Measurements from ENCODE around the gene RPTOR. TPM values are rescaled to one million over a fixed set of nuclear protein-coding genes. Genes with fewer than 3 reads are reported as not detected.
"Not testable (repeated sequence)": the region's sequence is repeated elsewhere in the genome, so short reads cannot be mapped to it uniquely, and the experiment has no call there.

Gene RPTOR
- 35.7 TPM for total RNA-seq

DNA sequence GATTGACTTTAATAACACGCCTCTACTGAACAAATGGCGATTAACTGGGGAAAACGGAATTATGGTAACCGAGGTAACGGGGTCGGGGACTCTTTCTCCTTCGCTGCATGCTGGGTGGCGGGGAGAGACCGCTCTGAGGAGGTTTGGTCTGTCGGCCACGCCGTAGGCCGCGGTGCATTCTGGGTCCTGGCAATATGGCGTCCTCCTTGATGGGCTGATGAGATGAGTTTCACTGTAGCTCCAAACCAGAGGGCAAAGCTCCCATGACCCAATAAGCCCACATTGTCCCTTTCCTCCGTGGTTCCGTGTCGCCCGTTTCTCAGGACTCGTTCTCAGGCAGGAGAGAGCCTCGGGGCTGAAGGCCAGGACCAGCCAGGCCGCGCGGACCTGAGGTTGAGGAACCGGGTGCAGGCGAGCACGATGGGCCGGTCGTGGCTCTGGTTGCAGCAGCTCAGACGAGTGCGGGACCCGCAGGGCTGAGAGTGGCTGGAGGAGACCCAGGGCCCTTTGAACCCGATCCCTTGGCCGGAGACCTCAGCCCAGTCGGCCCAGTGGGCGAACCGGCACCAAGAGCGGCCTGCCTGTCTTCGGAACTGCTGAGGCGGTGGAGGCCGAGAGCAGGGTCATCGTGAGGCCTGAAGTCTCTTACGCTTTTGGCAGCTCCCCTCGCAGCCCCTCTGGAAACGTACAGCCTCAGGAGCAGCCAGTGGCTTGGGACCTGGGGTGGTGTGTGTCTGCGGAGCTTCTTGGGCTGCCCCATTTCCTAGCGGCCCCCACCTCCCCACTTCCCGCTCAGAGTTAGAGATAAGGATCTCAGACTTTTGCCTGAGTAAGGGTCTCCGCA lies at the start of gene RPTOR:
Gene RPTOR (plus strand): TSS at position 184 of the 844 bp plus-strand sequence. CDS start 792 bp downstream, outside the sequence.
- intact Hi-C loops (cut with DNase I): no loop called here
- peak; percentile 94 for DNase-seq (ENCODE audit: low spot score)
- peak; percentile 99 for ATAC-seq

- ATAC-seq: no peak
- intact Hi-C loops (cut with DNase I): no loop called here
- no peak for DNase-seq (ENCODE audit: low spot score)
These were observed 46.9 kb upstream of the RPTOR start for GRCh38 chr17:80497726-80498241.

- peak; percentile 72 for DNase-seq (ENCODE audit: low spot score)
- intact Hi-C loops (cut with DNase I): no loop called here
- ATAC-seq: peak; percentile 87
These were observed 46.3 kb upstream of the RPTOR start for GRCh38 chr17:80498242-80498919.

- DNase-seq (ENCODE audit: low spot score) (no peak), ATAC-seq (peak; percentile 9)
- intact Hi-C loops (cut with DNase I): no loop called here
These were observed 45.7 kb upstream of the RPTOR start for GRCh38 chr17:80498920-80499410.

DNA sequence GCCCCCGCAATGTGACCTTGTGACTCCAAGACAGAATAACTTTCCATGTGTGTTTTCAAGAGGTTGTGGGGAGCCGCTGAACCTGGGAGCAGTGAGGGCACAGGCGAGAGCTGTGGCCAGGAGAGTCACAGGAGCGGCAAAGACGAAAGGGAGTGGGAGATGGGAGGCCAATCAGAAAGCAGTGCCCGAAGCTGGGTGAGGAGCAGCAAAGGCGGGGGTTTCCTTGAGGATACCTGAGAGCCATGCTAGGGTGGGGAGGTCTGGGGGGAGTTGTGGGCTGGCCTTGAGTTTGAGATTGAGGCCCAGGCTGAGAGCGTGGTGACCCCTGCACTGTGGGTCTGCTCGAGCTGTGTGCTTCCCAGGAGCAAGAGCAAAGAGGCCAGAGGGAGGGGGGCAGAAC lies 45.1 kb upstream of the RPTOR start:
- no peak for ATAC-seq
- intact Hi-C loops (cut with DNase I): no loop called here

DNA sequence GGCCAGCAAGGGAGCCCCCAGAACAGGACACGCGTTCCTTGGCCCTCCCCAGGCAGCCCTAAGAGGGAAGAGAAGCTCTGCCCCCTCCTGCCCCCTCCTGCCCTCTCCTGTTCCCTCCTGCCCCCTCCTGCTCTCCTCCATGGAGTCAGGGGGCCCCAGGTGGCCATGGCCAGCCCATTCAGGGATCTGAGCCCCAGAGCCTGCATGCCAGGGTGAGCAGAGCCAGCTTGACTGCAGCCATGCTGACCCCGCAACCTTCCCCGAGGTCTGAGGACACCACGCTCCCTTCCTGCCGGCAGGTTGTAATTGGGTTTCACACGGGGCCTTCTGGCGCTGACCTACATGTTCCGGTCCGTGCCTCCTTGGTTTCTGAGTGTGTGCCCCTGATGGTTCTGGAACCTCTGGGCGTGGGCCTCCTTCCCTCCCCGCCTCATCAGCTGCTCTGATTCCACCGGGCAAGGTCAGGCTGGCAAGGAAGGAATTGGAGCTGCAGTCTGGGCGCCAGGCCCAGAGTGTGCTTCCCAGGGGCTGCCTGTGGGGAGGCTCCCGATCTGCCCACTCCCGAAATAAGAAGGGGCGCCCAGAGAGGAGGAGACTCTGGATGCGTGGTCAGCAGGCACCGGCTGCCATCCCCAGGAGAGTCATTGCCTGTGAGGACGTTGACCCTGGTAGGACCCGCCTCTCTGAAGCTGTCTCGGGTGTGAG lies 44.5 kb upstream of the RPTOR start:
- ATAC-seq (no peak), DNase-seq (ENCODE audit: low spot score) (no peak)
- intact Hi-C loops (cut with DNase I): no loop called here

More for the DNA sequence above, 45.1 kb upstream of the RPTOR start:
- no peak for DNase-seq (ENCODE audit: low spot score)

DNA sequence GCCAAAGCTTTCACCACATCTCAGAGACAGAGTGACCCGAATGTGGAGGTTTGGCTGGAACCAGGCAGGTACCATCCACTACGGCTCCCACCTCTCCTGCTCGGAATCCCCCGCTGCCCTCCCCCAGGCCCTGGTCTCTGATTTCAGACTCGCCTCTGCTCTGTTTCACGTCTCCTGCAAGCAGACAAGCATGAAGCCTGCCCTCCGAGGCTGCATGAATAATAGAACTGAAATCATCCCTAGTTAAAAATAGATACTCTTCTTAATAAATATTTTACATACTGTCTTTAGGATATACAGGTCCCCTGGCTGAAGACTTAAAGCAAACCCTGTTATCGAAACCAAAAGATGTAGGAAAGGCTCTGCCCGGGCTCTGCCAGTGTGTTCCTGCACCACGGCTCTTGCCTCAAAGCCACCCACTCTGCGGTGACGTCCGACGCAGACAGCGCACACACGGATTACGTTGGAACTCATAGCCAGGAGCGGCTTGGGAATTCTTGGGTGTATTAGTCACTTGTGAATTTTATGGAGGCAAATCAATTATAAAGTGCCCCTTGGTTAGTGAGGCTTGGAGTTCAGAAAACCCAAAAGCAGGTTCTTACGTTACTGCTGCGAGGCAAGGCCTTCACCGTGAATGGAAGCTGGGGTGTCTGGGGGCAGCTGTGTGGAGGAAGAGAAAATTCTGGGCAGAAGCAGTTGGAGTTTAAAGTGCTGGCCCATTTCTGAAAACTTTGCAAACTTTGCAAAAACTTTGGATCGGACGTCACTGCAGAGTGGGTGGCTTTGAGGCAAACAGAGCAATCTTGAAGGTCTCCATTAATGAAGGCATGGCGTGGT lies 42.7 kb upstream of the RPTOR start:
- intact Hi-C loops (cut with DNase I): no loop called here
- DNase-seq (ENCODE audit: low spot score) (no peak), ATAC-seq (no peak)

DNA sequence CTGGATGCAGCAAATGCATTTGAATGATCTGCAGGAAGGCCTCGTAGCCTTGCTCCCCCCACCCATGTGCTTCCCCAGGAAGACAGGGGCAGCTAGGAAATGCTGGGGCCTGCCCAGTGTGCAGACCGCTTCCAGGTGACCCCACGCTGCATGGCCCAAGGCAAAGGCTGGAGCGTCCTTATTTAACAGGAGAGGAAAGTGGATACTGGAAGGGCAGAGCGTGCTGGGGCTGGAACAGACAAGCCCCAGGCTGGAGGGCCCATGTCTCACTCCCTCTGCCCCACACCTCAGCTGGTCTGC lies 42.1 kb upstream of the RPTOR start:
- intact Hi-C loops (cut with DNase I): no loop called here
- ATAC-seq: no peak
- no peak for DNase-seq (ENCODE audit: low spot score)

- intact Hi-C loops (cut with DNase I): no loop called here
- DNase-seq (ENCODE audit: low spot score) (no peak), ATAC-seq (no peak)
These were observed 41.6 kb upstream of the RPTOR start for GRCh38 chr17:80503031-80503430.

DNA sequence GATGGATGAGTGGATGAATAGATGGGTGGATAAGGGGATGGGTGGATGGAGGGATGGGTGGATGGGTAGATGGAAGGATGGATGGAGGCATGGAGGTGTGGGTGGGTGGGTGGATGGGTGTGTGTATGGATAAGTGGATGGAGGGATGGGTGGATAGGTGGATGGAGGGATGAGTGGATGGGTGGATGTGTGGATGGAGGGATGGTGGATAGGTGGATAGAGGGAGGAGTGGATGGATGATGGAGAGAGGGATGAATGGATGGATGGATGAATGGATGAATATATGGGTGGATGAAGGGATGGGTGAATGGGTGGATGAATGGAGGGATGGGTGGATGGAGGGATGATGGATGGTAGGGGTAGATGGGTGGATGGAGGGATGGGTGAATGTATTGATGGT lies 40.7 kb upstream of the RPTOR start:
- no peak for ATAC-seq
- intact Hi-C loops (cut with DNase I): no loop called here

DNA sequence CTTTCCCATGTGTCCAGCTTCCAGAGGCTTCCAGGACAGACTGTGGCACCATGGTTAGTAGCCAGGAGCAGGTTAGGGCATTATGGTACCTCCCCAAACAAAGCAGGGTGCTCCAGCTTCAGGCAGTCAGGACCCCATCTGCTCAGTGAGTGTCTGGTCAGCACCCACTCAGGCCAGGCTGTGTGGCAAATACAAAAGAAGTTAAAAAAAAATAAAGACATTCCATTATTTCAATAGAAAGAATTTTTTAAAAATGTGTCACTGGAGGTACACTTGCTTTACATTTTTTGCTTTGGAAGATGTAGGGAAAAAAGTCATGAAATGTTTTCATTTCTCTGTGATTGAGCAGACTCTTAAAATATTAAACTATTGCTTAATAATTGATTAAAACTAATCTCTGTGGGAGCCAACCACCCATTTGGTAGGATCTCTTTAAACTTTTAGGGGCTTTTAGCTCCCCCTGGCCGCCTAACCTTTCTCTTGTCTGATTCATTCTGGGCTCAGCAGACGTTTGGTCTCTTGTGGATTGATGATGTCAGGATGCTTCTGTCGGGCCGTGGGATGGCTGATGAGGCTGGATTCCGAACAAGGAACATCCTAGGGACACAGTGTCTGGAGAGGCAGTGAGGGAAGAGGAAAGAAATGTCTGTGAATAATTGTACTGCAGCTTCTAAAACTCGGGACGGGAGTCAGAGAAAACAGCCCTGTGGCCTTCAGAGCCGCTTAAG lies 39.8 kb upstream of the RPTOR start:
- DNase-seq (ENCODE audit: low spot score) (no peak), ATAC-seq (no peak)
- intact Hi-C loops (cut with DNase I): no loop called here

More for the DNA sequence above, 40.7 kb upstream of the RPTOR start:
- no peak for DNase-seq (ENCODE audit: low spot score)

DNA sequence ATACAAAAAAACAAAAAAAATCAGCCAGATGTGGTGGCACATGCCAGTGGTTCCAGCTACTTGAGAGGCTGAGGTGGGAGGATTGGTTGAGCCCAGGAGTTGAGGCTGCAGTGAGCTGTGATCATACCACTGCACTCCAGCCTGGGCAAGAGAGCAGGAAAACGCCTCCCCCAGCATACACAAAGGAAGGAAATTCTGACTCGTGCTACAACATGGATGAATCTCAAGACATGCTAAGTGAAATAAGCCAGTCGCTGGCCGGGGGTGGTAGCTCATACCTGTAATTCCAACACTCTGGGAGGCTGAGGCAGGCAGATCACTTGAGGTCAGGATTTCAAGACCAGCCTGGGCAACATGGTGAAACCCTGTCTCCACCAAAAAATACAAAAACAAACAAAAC lies 37.5 kb upstream of the RPTOR start:
- intact Hi-C loops (cut with DNase I); ATAC-seq; DNase-seq (ENCODE audit: low spot score): not testable (repeated sequence)

- ATAC-seq: no peak
- DNase-seq (ENCODE audit: low spot score): no peak
- intact Hi-C loops (cut with DNase I): no loop called here
These were observed 36.7 kb upstream of the RPTOR start for GRCh38 chr17:80507965-80508364.

GRCh38 chr17:80509311-80509710 lies 35.3 kb upstream of the RPTOR start:
- intact Hi-C loops (cut with DNase I): no loop called here
- DNase-seq (ENCODE audit: low spot score): no peak
- ATAC-seq: no peak

GRCh38 chr17:80510132-80510531 lies 34.5 kb upstream of the RPTOR start:
- ATAC-seq (no peak), DNase-seq (ENCODE audit: low spot score) (no peak)

DNA sequence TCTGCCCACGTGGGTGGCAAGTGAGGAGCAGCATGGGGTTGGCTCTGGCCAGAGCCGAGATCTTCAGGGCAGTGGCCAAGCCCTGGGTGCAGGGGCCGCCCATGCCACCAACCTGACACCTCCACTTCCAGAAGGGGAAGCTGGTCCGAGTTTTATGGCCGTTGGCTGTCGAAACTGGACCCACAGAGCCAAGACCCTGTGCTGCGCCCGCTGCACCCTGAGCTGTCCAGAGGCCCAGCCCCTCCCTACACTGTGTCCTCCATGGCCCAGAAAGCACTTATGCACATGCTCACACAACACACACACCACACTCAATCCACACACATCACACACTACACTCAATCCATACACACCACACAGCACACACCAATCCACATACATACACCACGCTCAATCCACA lies 33.9 kb upstream of the RPTOR start:
- DNase-seq (ENCODE audit: low spot score): no peak
- no peak for ATAC-seq

More at GRCh38 chr17:80510132-80510531, 34.5 kb upstream of the RPTOR start:
- intact Hi-C loops (cut with DNase I): no loop called here

GRCh38 chr17:80511222-80512180 lies 33.1 kb upstream of the RPTOR start:
- no peak for DNase-seq (ENCODE audit: low spot score)
- intact Hi-C loops (cut with DNase I): no loop called here
- no peak for ATAC-seq

More for the DNA sequence above, 33.9 kb upstream of the RPTOR start:
- intact Hi-C loops (cut with DNase I): no loop called here

Data from sciatic nerve (tissue), 2 donors.